ENCODE measurements around the gene ZNF710. TPM values are rescaled to one million over a fixed set of nuclear protein-coding genes. Genes with fewer than 3 reads are reported as not detected.

ZNF710 gene
- total RNA-seq, 4 donors from 2014 or later = 27.3 to 43.4 (median 35.6) TPM

- Histone ChIP-seq H3K36me3 (no peaks in the 10 kb centered on the region), H3K4me1 (peaks cover 19 to 77% (median 48%) of the 10 kb centered on the region in 4 donors), H3K9me3 (no peaks in the 10 kb centered on the region), H3K4me3 (no peak overlapping the region), H3K27me3 (no peaks in the 10 kb centered on the region), H3K27ac (peak overlapping the region; percentile 94 to 99 (median 97))
- intact Hi-C loops (cut with DNase I; ENCODE audit: low total_unique reads) = no loop called here
- TF ChIP-seq POLR2A (IDR thresholded peaks at IDR 0.05) (no peak), EP300 (IDR thresholded peaks at IDR 0.05; ENCODE audit: low read depth) (no peak), POLR2AphosphoS5 (IDR thresholded peaks at IDR 0.05) (no peak)
- TF ChIP-seq, protein P1, sequence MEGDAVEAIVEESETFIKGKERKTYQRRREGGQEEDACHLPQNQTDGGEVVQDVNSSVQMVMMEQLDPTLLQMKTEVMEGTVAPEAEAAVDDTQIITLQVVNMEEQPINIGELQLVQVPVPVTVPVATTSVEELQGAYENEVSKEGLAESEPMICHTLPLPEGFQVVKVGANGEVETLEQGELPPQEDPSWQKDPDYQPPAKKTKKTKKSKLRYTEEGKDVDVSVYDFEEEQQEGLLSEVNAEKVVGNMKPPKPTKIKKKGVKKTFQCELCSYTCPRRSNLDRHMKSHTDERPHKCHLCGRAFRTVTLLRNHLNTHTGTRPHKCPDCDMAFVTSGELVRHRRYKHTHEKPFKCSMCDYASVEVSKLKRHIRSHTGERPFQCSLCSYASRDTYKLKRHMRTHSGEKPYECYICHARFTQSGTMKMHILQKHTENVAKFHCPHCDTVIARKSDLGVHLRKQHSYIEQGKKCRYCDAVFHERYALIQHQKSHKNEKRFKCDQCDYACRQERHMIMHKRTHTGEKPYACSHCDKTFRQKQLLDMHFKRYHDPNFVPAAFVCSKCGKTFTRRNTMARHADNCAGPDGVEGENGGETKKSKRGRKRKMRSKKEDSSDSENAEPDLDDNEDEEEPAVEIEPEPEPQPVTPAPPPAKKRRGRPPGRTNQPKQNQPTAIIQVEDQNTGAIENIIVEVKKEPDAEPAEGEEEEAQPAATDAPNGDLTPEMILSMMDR (IDR thresholded peaks at IDR 0.05) = no peak
- in situ Hi-C loops (cut with MboI; ENCODE audit: low pct_ligation_motif_present in 1 of 4, low pct_unique_long_range_greater_than_20kb in 1 of 4, low sequenced_read_pairs in 3 of 4) = loop anchor here (10.0 to 25.0 kb wide), 3 partner anchors 337 to 362 kb away; partner anchors contain the start of gene MESP1 (in 3 of the 4)
- DNase-seq = peak; percentile 48
- 72 to 74% methylated on average over 9 to 10 of the region's 10 CpGs for WGBS, 2 donors (ENCODE audit: low coverage in 1 of 2)
Measured at GRCh38 chr15:90099072-90099867, 98.1 kb downstream of the ZNF710 start.

DNA sequence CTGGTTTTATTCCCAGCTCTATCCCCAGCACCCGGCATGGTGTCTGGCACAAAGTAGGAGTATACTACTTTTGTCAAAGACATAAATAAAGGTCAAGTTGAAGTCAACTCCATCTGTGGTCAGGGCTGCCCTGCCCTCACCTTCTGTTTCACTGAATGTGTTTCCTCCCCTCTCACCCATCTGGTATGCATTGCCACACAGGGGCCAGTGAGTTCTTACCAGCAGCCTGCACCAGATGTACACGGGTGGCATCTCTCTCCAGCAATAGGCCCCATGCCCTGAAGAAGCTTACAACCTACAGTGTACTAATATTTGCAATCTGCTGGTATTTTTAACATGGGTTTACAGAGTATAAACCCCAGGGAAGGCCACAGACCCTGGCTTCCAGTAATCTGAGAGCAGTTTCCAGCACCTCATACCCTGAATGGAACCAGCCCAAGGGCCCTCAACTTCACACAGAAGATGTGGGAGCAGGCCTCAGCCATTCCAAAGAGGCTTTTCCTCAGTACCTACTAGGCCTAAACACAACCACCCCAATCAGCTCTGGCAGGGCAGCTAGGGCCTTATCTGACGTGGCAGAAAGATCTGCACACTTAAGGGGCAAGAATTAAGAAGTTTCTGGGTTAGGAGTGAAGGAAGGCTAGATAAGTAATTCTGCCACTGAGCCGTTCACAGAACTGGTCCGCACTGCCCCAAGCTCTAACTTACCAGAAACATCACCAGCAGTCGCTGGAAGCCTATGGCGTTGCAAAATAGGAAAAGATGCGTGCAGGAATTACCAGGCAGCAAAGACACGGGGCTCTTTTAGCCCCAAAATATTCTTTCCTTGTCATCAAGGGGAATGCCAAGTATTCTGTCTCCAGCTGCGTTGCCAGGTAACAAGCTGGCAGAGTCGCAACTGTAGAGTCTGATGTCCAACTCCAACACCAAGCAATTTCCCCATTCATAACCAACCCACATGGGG, 99.0 kb downstream of the ZNF710 start:
- no peaks in the 10 kb centered on the region for H3K36me3 ChIP-seq
- in situ Hi-C loops (cut with MboI; ENCODE audit: low pct_ligation_motif_present in 1 of 4, low pct_unique_long_range_greater_than_20kb in 1 of 4, low sequenced_read_pairs in 3 of 4) = loop anchor here (10.0 to 25.0 kb wide), 3 partner anchors 338 to 363 kb away; partner anchors contain the start of gene MESP1 (in 3 of the 4)
- peaks cover 16 to 74% (median 56%) of the 10 kb centered on the region in 4 donors for H3K4me1 ChIP-seq

GRCh38 chr15:90101130-90101968, 100.2 kb downstream of the ZNF710 start:
- peak; percentile 57 for DNase-seq
- in situ Hi-C loops (cut with MboI; ENCODE audit: low pct_ligation_motif_present in 1 of 4, low pct_unique_long_range_greater_than_20kb in 1 of 4, low sequenced_read_pairs in 3 of 4) (no loop called here), intact Hi-C loops (cut with DNase I; ENCODE audit: low total_unique reads) (loop anchor here (2.0 kb wide), 1 partner anchor 131 kb away; the partner anchor contains the start of gene CIB1)
- Histone ChIP-seq H3K27ac (peak overlapping the region; percentile 94 to 99 (median 97)), H3K9me3 (no peaks in the 10 kb centered on the region), H3K36me3 (no peaks in the 10 kb centered on the region), H3K4me1 (peaks cover 10 to 66% (median 57%) of the 10 kb centered on the region in 4 donors), H3K27me3 (no peaks in the 10 kb centered on the region), H3K4me3 (peak overlapping the region; percentile 67 to 93 (median 92))
- 7% methylated on average over 33 of the region's 40 CpGs; no CpG with 5 or more reads in 1 of the 2 donors for WGBS, 2 donors (ENCODE audit: low coverage in 1 of 2)
- TF ChIP-seq POLR2A (IDR thresholded peaks at IDR 0.05) (no peak), EP300 (IDR thresholded peaks at IDR 0.05; ENCODE audit: low read depth) (no peak), POLR2AphosphoS5 (IDR thresholded peaks at IDR 0.05) (no peak)
- TF ChIP-seq, protein P1 (IDR thresholded peaks at IDR 0.05) = no peak

More for the DNA sequence above, 99.0 kb downstream of the ZNF710 start:
- DNase-seq = peak; percentile 64
- TF ChIP-seq POLR2A (IDR thresholded peaks at IDR 0.05) = no peak
- no peak for TF ChIP-seq EP300 (IDR thresholded peaks at IDR 0.05; ENCODE audit: low read depth)
- TF ChIP-seq, protein P1 (IDR thresholded peaks at IDR 0.05) = no peak
- no peak for TF ChIP-seq POLR2AphosphoS5 (IDR thresholded peaks at IDR 0.05)
- Histone ChIP-seq H3K27ac (peak overlapping the region; percentile 94 to 99 (median 97)), H3K4me3 (peak overlapping the region in 2 of 4 donors; percentile 67 to 93), H3K9me3 (no peaks in the 10 kb centered on the region), H3K27me3 (no peaks in the 10 kb centered on the region)
- intact Hi-C loops (cut with DNase I; ENCODE audit: low total_unique reads) = loop anchor here (2.0 kb wide), 1 partner anchor 133 kb away; the partner anchor contains the start of gene CIB1
- 17 to 56% methylated on average over 1 to 11 of the region's 11 CpGs for WGBS, 2 donors (ENCODE audit: low coverage in 1 of 2)
